ENCODE measurements around the gene CCL22. TPM values are rescaled to one million over a fixed set of nuclear protein-coding genes. Genes with fewer than 3 reads are reported as not detected.

Gene CCL22
- total and polyA plus RNA-seq, 5 donors, result 0.11 TPM; not detected in 4

DNA sequence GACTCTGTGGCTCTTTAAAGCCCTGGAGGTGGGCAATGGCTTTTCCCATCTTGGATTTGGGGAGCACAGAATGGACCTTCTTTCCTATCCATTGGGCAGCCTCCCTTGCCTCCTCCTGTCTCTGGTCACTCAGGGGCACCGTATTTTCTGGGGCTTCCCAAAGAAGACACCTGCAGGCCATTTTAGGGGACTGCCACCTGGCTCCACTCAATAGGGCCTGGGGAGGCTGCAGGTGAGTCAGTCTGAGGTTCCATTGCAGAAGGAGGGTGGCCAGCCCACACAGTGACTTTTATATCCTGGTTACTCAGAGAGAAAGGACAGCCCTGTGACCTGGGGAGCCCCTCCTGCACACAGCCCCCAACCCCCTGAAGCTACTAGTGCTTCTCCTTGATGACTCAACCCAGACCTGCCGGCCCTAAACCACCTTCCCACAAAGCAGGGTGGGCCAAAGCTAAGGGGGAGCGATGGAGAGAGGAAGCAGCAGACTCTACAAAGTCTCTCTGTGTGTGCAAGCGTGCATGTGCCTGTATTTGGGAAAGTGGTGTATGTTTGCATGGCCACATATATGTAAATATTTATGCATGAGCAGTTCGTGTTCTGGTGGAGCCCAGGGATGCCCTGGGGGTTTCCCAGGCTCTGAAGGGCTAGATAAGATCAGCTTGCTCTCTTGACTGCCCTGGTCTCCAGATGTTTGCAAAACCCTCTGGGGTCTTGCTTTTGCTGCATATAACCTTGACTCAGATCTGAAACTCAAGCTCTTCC lies 18.7 kb downstream of the CCL22 start:
- Histone ChIP-seq H3K4me1 (ENCODE audit: control insufficient read depth, insufficient read depth, low read length) (no peaks in the 10 kb centered on the region), H3K9me3 (ENCODE audit: control insufficient read depth, low read length) (no peaks in the 10 kb centered on the region), H3K27ac (ENCODE audit: low read length) (no peak overlapping the region), H3K4me3 (ENCODE audit: low read length) (no peak overlapping the region), H3K27me3 (ENCODE audit: control insufficient read depth, insufficient read depth) (no peaks in the 10 kb centered on the region)
- ATAC-seq (no peak), DNase-seq (no peak)
- WGBS, result 44% methylated on average over 5 of the region's 5 CpGs
- intact Hi-C loops (cut with DNase I), result no loop called here

DNA sequence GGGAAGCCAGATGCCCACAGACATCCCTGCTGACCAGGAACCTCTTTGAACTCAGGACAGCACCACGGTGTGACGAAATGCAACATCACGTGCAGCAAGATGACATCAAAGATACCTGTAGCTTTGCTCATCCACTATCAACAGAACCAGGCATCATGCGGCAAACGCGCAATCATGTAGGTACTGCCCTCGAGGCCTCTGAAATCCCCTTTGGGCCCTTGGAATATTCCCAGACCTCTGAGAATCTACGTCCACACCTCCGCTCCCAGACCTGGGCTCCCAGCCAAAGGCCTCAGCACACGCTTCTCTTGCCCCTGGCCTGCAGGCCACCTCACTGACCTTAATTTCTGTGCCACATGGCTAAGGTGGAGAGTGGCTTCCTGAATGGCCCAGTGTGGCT lies 21.0 kb downstream of the CCL22 start:
- WGBS, result 63% methylated on average over 10 of the region's 10 CpGs
- Histone ChIP-seq H3K4me3 (ENCODE audit: low read length) (no peak overlapping the region), H3K27ac (ENCODE audit: low read length) (no peak overlapping the region), H3K9me3 (ENCODE audit: control insufficient read depth, low read length) (no peaks in the 10 kb centered on the region), H3K27me3 (ENCODE audit: control insufficient read depth, insufficient read depth) (no peaks in the 10 kb centered on the region), H3K4me1 (ENCODE audit: control insufficient read depth, insufficient read depth, low read length) (no peaks in the 10 kb centered on the region)
- ATAC-seq, result no peak
- DNase-seq, result no peak
- intact Hi-C loops (cut with DNase I), result no loop called here

DNA sequence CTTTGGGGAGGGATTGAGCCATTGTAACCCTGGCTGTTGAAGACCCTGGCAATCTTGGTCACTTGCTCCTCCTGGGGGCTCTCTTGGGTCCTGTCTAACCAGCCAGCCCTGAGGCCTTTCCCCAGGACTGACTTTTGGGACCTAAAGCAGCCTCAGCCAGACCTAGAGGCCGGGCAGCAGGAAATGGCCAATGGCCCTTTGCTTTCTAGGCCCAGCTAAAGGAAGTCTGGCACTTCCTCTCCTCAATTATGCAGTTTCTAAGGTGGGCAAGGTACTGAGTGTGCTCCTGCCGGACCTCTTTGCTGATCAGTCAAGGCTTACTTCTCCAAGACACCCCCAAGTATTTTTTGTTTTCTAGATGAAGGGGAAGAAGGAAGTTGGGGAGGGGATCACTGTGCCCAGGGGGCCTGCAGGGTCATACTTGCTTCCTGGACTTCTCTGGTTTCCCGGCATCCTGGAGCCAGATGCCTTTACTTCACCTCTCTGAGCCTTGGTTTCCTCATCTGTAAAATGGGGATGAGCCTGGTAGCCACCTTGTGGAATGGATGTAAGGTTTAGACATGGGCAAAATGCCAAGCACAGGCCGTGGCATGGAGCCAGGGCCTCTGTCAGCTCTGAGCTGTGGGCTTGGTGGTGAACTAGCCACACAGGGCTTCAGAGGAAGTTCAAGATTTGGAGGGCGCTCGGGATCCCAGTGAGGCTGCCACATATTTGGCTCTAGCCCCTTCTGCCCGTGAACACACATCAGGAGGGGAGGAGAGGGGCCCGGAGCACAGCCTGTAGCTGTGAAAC lies 22.3 kb downstream of the CCL22 start:
- Histone ChIP-seq H3K27ac (ENCODE audit: low read length) (peak overlapping the region; percentile 5), H3K27me3 (ENCODE audit: control insufficient read depth, insufficient read depth) (no peaks in the 10 kb centered on the region), H3K4me3 (ENCODE audit: low read length) (no peak overlapping the region), H3K9me3 (ENCODE audit: control insufficient read depth, low read length) (no peaks in the 10 kb centered on the region), H3K4me1 (ENCODE audit: control insufficient read depth, insufficient read depth, low read length) (peaks cover 3% of the 10 kb centered on the region)
- intact Hi-C loops (cut with DNase I), result no loop called here
- DNase-seq (peak; percentile 35 to 77 (median 73)), ATAC-seq (peak in 1 of 2 donors; percentile 24)
- 51% methylated on average over 8 of the region's 8 CpGs for WGBS

DNA sequence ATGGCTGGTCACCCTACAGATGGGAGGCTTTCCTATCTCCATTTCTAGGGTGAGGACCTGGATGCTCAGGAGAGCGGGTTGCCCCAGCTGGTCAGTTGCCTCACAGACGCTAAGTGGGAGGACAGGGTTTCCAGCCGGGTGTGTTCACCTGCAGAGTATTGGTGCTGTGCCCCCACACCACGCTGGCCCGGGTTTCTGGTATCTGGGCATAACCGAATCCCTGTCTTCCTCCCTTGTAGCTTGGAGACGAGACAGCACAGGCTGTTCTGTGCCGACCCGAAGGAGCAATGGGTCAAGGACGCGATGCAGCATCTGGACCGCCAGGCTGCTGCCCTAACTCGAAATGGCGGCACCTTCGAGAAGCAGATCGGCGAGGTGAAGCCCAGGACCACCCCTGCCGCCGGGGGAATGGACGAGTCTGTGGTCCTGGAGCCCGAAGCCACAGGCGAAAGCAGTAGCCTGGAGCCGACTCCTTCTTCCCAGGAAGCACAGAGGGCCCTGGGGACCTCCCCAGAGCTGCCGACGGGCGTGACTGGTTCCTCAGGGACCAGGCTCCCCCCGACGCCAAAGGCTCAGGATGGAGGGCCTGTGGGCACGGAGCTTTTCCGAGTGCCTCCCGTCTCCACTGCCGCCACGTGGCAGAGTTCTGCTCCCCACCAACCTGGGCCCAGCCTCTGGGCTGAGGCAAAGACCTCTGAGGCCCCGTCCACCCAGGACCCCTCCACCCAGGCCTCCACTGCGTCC lies 23.4 kb downstream of the CCL22 start:
- Histone ChIP-seq H3K4me3 (ENCODE audit: low read length) (no peak overlapping the region), H3K27ac (ENCODE audit: low read length) (no peak overlapping the region), H3K9me3 (ENCODE audit: control insufficient read depth, low read length) (no peaks in the 10 kb centered on the region), H3K27me3 (ENCODE audit: control insufficient read depth, insufficient read depth) (no peaks in the 10 kb centered on the region), H3K4me1 (ENCODE audit: control insufficient read depth, insufficient read depth, low read length) (peaks cover 4% of the 10 kb centered on the region)
- DNase-seq, result no peak
- intact Hi-C loops (cut with DNase I), result no loop called here
- WGBS, result 89% methylated on average over 35 of the region's 35 CpGs
- no peak for ATAC-seq

DNA sequence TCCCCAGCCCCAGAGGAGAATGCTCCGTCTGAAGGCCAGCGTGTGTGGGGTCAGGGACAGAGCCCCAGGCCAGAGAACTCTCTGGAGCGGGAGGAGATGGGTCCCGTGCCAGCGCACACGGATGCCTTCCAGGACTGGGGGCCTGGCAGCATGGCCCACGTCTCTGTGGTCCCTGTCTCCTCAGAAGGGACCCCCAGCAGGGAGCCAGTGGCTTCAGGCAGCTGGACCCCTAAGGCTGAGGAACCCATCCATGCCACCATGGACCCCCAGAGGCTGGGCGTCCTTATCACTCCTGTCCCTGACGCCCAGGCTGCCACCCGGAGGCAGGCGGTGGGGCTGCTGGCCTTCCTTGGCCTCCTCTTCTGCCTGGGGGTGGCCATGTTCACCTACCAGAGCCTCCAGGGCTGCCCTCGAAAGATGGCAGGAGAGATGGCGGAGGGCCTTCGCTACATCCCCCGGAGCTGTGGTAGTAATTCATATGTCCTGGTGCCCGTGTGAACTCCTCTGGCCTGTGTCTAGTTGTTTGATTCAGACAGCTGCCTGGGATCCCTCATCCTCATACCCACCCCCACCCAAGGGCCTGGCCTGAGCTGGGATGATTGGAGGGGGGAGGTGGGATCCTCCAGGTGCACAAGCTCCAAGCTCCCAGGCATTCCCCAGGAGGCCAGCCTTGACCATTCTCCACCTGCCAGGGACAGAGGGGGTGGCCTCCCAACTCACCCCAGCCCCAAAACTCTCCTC lies 24.1 kb downstream of the CCL22 start:
- peaks cover 4% of the 10 kb centered on the region for H3K4me1 ChIP-seq (ENCODE audit: control insufficient read depth, insufficient read depth, low read length)
- ATAC-seq (no peak), DNase-seq (no peak)
- 89% methylated on average over 16 of the region's 16 CpGs for WGBS
- no peaks in the 10 kb centered on the region for H3K27me3 ChIP-seq (ENCODE audit: control insufficient read depth, insufficient read depth)
- H3K4me3 ChIP-seq (ENCODE audit: low read length), result no peak overlapping the region
- intact Hi-C loops (cut with DNase I), result no loop called here
- no peak overlapping the region for H3K27ac ChIP-seq (ENCODE audit: low read length)
- no peaks in the 10 kb centered on the region for H3K9me3 ChIP-seq (ENCODE audit: control insufficient read depth, low read length)

DNA sequence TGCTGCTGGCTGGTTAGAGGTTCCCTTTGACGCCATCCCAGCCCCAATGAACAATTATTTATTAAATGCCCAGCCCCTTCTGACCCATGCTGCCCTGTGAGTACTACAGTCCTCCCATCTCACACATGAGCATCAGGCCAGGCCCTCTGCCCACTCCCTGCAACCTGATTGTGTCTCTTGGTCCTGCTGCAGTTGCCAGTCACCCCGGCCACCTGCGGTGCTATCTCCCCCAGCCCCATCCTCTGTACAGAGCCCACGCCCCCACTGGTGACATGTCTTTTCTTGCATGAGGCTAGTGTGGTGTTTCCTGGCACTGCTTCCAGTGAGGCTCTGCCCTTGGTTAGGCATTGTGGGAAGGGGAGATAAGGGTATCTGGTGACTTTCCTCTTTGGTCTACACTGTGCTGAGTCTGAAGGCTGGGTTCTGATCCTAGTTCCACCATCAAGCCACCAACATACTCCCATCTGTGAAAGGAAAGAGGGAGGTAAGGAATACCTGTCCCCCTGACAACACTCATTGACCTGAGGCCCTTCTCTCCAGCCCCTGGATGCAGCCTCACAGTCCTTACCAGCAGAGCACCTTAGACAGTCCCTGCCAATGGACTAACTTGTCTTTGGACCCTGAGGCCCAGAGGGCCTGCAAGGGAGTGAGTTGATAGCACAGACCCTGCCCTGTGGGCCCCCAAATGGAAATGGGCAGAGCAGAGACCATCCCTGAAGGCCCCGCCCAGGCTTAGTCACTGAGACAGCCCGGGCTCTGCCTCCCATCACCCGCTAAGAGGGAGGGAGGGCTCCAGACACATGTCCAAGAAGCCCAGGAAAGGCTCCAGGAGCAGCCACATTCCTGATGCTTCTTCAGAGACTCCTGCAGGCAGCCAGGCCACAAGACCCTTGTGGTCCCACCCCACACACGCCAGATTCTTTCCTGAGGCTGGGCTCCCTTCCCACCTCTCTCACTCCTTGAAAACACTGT lies 25.0 kb downstream of the CCL22 start:
- Histone ChIP-seq H3K27ac (ENCODE audit: low read length) (no peak overlapping the region), H3K27me3 (ENCODE audit: control insufficient read depth, insufficient read depth) (no peaks in the 10 kb centered on the region), H3K9me3 (ENCODE audit: control insufficient read depth, low read length) (no peaks in the 10 kb centered on the region), H3K4me1 (ENCODE audit: control insufficient read depth, insufficient read depth, low read length) (peaks cover 4% of the 10 kb centered on the region), H3K4me3 (ENCODE audit: low read length) (no peak overlapping the region)
- intact Hi-C loops (cut with DNase I), result no loop called here
- peak in 1 of 3 donors; percentile 32 for DNase-seq
- 77% methylated on average over 8 of the region's 8 CpGs for WGBS
- peak; percentile 11 to 52 for ATAC-seq

DNA sequence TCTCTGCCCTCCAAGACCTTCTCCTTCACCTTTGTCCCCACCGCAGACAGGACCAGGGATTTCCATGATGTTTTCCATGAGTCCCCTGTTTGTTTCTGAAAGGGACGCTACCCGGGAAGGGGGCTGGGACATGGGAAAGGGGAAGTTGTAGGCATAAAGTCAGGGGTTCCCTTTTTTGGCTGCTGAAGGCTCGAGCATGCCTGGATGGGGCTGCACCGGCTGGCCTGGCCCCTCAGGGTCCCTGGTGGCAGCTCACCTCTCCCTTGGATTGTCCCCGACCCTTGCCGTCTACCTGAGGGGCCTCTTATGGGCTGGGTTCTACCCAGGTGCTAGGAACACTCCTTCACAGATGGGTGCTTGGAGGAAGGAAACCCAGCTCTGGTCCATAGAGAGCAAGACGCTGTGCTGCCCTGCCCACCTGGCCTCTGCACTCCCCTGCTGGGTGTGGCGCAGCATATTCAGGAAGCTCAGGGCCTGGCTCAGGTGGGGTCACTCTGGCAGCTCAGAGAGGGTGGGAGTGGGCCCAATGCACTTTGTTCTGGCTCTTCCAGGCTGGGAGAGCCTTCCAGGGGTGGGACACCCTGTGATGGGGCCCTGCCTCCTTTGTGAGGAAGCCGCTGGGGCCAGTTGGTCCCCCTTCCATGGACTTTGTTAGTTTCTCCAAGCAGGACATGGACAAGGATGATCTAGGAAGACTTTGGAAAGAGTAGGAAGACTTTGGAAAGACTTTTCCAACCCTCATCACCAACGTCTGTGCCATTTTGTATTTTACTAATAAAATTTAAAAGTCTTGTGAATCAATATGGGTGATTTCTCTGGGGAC lies 25.9 kb downstream of the CCL22 start:
- Histone ChIP-seq H3K27ac (ENCODE audit: low read length) (no peak overlapping the region), H3K4me3 (ENCODE audit: low read length) (no peak overlapping the region), H3K27me3 (ENCODE audit: control insufficient read depth, insufficient read depth) (no peaks in the 10 kb centered on the region), H3K4me1 (ENCODE audit: control insufficient read depth, insufficient read depth, low read length) (peaks cover 4% of the 10 kb centered on the region), H3K9me3 (ENCODE audit: control insufficient read depth, low read length) (no peaks in the 10 kb centered on the region)
- DNase-seq (no peak), ATAC-seq (peak in 1 of 2 donors; percentile 9)
- intact Hi-C loops (cut with DNase I), result no loop called here
- 62% methylated on average over 11 of the region's 11 CpGs for WGBS

DNA sequence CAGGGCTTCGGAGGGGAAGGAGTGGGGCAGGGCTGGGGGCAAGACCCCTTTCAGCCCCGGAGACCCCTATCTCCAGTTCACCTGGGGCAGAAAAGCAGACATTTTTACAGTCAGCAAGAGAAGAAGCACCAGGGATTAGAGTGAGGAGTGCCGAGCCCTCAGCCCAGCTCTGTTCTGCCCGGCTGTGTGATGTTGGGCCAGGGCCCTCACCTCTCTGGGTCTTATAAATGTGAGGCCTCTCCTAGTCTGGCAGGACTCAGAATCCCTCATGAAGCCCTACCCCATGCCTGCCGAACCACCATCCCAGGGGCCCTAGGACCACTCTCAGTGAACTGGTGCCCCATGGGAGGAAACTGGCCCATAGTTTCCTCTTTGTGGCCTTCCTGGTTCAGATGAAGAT lies 26.5 kb downstream of the CCL22 start:
- WGBS, result 81% methylated on average over 5 of the region's 5 CpGs
- Histone ChIP-seq H3K4me1 (ENCODE audit: control insufficient read depth, insufficient read depth, low read length) (peaks cover 4% of the 10 kb centered on the region), H3K27ac (ENCODE audit: low read length) (no peak overlapping the region), H3K4me3 (ENCODE audit: low read length) (no peak overlapping the region), H3K27me3 (ENCODE audit: control insufficient read depth, insufficient read depth) (no peaks in the 10 kb centered on the region), H3K9me3 (ENCODE audit: control insufficient read depth, low read length) (no peaks in the 10 kb centered on the region)
- no peak for DNase-seq
- no peak for ATAC-seq
- intact Hi-C loops (cut with DNase I), result no loop called here

DNA sequence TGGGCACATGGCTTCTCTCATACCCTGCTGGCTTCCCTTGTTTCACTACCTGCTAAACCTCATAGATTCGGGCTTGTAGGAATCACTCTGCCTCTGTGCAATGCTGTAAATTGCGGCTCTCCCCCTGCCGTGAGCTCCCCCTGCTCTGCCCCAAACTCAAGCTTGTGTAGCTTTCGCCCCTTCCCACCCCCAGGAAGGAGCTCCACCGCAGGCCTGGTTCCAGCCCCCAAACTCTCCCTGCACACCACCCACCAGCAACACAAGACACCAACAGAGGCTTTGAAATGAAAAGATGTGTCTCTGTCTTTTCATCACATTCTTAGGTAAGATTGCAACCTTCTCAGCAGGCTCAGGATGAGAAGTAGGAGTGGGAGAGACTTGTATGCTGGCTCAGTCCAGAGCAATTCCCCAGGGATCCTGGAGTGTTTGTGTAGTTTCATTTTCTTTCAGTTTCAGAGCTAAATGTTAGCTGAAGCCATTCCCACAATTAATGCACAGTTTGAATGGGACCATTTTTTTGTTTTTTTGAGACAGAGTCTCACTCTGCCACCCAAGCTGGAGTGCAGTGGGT lies 27.9 kb downstream of the CCL22 start:
- H3K27ac ChIP-seq (ENCODE audit: low read length), result no peak overlapping the region
- ATAC-seq (no peak), DNase-seq (no peak)
- peaks cover 4% of the 10 kb centered on the region for H3K4me1 ChIP-seq (ENCODE audit: control insufficient read depth, insufficient read depth, low read length)
- H3K27me3 ChIP-seq (ENCODE audit: control insufficient read depth, insufficient read depth), result no peaks in the 10 kb centered on the region
- 64% methylated on average over 5 of the region's 5 CpGs for WGBS
- no peak overlapping the region for H3K4me3 ChIP-seq (ENCODE audit: low read length)
- H3K9me3 ChIP-seq (ENCODE audit: control insufficient read depth, low read length), result no peaks in the 10 kb centered on the region
- intact Hi-C loops (cut with DNase I), result no loop called here

Measured in right cardiac atrium (tissue), 5 donors.